Measurements from ENCODE around the gene KATNB1.
"Not testable (repeated sequence)": the region's sequence is repeated elsewhere in the genome, so short reads cannot be mapped to it uniquely, and the experiment has no call there.

The KATNB1 gene

DNA sequence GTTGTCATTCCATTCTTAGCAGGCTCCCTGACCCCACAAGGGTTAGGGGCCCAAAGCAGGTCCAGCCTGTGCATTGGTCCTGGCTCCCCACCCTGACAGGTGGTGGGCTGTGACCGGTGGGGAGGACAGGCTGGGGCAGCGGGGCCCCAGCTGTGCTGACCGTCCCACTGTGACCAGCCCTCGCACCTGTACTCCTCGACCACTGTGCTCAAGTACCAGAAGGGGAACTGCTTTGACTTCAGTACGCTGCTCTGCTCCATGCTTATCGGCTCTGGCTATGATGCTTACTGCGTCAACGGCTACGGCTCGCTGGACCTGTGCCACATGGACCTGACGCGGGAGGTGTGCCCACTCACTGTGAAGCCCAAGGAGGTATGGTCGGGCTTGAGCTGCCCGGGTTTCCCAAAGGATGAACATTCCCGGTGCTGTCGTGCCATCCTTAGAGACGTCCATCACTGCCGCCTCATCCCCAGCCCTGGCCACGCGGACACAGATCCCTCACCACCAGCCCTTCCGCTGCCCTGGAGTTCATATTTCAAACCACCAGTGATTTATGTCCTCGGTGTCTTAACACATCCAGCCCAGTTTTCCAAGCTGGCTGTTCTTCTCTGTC is 33.7 kb upstream of the KATNB1 start:
- no peak for DNase-seq

DNA sequence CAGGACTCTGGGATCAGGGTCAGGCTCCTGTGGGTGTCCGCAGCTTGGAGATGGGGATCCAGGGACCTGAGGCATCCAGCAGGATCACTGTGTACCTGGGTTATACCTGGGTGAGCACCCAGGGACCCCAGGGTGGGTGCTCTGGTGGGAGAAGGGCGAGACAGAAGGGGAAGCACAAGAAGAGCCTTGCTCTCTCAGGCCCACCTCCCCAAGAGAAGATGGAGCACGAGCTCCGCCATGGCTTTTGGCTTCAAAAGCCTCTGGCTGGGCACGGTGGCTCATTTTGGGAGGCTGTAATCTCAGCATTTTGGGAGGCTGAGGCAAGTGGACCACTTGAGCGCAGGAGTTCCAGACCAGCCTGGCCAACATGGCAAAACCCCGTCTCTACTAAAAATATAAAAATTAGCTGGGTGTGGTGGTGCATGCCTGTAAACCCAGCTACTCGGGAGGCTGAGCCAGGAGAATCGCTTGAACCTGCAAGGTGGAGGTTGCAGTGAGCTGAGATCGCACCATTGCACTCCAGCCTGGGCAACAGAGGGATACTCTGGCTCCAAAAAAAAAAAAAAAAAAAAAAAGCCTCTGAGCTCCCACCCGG is 32.1 kb upstream of the KATNB1 start:
- DNase-seq, result no peak

DNA sequence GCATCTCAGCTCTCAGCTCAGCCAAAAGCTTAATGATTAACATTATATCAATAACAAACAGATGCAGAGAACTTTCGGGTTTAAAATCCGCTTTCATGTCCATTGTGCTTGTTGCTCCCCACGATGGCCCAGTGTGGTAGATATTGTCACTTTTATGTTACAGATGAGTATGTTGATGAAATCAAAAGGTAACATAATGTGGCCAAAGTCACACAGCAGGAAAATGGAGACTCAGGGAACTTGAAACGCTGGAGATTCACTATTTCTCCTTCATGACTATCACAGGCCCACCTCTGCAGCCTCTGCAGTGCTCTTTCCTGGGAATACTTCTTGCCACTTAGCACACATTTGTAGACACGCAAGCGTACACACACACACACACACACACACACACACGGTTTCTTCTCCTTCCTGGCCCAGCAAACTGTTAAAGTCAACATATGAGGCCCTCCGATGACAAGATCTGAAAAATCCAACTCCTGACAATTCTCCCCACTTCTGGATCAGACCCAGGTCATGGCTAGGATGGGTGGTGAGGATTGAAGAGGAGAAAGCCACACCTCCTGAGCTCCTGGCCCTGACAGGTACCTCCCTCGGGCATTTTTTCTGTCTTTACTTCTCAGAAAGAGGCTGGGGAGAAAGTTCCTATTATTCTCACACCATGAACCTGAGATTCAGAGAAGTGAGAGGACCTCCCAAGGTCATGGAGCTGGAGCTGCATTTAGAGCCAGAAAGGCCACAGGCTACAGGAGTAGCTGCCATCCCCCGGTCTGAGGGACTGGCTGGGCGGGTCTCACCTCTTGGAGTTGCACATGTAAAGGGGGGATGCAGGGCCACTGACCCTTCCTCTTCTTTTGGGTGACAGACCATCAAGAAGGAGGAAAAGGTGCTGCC is 31.3 kb upstream of the KATNB1 start:
- DNase-seq, result no peak

DNA sequence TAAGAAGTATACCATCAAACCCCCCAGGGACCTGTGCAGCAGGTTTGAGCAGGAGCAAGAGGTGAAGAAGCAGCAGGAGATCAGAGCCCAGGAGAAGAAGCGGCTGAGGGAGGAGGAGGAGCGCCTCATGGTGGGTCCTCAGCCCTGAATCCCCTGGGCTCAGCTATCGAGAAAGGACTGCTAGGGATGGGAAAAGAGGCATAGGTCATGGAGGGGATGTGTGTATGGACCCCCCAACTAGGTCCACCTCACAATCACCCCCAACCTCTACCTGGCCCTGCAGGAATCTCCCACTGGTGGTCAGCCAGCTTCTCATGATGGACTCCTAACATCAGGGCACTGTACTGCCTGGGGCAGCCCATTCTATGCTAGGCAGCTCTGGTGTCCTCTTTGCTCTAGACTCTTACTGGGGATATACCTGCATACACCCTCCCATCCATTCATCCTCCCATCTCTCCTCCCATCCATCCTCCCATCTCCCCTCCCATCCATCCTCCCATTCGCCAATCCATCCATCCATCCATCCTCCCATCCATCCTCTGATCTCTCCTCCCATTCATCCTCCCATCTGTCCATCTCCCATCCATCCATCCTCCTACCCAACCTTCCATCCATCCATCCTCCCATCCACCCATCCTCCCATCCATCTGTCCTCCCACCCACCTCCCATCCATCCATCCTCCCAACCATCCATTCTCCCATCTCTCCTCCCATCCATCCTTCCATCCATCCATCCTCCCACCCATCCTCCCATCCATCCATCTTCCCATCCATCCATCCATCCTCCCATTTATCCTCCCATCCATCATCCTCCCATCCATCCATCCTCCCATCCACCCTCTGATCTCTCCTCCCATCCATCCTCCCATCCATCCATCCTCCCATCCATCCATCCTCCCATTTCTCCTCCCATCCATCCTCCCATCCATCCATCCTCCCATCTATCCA is 30.4 kb upstream of the KATNB1 start:
- DNase-seq, result no peak

DNA sequence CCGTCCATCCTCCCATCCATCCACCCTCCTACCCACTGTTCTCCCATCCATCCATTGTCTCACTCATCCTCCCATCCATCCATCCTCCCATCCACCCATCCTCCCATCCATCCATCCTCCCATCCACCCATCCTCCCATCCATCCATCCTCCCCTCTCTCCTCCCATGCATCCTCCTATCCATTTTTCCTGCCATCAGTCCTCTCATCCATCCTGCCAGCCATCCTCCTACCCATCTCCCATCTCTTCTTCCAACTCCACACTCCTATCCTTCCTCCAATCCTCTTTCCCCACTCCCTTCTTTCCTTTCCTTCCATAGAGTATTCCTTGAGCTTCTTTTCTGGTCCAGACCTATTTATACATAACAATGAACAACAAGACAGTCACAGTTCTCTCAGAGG is 28.9 kb upstream of the KATNB1 start:
- no peak for DNase-seq

DNA sequence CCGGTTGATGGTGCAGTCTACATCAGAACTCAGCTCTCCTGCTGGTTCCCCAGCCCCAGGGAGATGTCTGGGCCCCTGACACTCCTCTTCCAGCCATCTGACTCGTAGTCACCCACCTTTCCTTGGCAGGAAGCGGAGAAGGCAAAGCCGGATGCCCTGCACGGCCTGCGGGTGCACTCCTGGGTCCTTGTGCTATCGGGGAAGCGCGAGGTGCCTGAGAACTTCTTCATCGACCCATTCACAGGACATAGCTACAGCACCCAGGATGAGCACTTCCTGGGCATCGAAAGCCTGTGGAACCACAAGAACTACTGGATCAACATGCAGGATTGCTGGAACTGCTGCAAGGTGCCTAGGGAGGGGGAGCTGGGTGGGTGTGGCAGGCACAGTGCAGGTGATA is 28.2 kb upstream of the KATNB1 start:
- no peak for DNase-seq

DNA sequence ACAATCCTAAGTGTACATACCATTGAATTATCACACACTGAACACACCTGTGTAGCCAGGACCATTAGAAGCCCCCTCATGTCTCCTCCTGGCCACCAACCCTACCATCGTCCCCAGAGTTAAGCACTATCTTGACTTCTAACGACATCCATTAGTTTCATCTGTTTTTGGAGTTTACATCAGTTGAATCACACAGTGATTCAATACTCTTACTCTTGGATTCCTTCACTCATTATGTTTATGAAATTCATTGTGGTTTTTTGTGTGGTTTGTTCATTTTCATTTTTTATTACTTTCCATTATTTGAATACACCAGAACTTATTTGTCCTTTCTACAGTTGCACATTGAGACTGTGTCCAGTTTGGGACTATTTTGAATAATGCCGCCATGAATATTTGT is 27.4 kb upstream of the KATNB1 start:
- no peak for DNase-seq

DNA sequence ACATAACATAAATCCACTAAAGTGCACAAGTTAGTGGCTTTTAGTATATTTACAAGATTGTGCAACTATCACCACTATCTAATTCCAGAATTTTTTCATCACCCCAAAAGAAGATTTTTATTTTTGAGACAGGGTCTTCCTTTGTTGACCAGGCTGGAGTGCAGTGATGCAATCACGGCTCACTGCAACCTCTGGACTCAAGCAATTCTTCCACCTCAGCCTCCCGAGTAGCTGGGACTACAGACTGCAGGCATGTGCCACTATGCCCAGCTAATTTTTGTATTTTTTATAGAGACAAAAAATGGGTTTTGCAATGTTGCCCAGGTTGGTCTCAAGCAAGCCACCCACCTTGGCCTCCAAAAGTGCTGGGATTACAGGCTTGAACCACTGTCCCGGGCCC is 25.9 kb upstream of the KATNB1 start:
- no peak for DNase-seq

DNA sequence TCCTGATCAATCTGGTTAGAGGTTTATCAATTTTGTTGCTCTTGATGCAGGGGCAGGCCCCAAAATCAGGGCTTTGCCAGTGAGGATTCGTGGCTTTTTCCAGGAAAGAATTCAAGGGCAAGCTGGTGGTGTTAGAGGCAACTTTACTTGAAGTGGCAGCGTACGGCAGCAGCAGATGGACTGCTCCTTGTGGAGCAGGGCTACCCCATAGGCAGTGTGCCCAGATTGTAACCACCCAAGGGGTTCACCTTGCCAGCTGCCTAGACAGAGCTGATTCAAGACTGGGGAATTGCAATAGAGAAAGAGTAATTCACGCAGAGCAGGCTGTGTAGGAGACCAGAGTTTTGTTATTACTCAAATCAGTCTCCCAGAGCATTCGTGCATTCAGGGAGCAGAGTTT is 24.2 kb upstream of the KATNB1 start:
- no peak for DNase-seq

DNA sequence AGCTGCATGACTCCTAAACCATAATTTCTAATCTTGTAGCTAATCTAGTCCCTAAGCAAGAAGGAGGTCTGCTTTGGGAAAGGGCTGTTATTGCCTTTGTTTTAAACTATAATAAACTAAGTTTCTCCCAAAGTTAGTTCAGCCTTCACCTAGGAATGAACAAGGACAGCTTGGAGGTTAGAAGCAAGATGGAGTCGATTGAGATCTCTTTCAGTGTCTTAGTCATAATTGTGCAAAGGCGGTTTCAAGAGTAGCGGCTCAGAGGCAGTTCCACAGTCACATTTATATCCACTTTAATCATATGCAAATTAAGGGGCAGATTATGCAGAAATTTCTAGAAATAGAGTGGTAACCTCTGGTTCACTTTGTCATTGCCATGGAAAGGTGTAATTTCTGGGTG is 23.6 kb upstream of the KATNB1 start:
- DNase-seq, result no peak

DNA sequence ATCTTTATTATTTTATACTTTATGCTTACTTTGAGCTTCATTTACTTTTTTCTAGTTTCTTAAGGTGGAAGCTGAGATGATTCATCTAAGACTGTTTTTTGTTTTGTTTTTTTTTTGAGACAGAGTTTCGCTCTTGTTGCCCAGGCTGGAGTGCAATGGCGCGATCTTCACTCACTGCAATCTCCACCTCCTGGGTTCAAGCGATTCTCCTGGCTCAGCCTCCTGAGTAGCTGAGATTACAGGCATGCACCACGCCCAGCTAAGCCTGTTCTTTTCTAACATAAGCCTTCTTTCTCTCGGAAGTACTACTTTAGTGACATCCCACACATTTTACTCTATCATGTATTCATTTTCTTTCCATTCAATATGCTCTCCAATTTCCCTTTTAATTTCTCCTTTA is 23.0 kb upstream of the KATNB1 start:
- DNase-seq, result not testable (repeated sequence)

DNA sequence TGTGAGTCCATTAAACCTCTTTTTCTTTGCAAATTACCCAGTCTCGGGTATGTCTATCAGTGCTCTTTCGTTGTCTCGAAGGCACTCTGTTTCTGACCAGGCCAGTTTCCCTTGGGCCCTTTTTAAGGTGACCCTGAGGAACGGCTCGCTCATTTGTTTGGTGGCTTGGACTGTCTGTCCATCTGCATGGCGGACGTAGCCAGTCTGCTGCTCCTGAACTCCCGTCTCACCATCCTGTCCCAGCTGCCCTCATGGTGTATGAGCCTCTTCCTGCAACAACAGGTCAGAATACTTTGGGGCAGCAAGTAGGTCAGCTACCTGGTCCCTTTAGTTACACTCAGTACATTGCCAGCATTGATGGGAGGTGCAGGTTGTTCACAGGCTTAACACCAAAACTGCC is 22.0 kb upstream of the KATNB1 start:
- no peak for DNase-seq

DNA sequence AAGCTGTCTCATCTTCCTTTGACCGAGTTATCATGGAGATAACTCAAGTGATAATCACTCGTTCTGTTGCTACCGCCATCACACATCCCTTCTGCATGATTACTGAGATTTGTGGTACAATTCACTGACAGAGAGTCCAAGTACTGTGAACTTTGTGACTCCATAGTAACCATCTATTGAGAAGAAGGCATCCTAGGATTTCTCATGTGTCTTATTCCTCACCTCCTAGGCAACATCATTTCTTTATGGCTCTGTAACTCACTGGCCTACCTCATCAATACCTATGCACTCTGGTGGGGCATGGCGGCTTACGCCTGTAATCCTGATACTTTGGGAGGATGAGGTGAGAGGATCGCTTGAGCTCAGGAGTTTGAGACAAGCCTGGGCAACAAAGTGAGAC is 21.5 kb upstream of the KATNB1 start:
- DNase-seq, result no peak

DNA sequence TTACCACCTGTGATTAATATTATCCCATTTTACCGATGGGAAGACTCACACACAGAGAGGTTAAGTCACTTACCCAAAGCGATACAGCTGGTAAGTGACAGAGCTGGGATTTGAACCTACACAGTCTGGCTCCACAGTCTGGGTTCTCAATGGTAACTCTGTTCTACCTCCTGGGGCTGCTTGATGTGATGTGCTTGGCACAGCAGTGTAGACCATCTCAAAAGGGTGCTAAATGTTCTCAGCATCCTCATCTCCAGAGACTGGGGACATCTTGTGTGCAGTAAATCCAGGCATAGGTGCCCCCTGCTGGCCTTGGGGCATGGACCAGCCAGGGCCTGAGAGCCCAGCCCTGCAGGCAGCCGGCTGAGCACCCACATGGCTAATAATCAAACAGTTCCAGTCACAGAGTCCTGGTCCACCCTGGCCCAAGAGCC is 15.4 kb upstream of the KATNB1 start:
- DNase-seq, result peak; percentile 38

DNA sequence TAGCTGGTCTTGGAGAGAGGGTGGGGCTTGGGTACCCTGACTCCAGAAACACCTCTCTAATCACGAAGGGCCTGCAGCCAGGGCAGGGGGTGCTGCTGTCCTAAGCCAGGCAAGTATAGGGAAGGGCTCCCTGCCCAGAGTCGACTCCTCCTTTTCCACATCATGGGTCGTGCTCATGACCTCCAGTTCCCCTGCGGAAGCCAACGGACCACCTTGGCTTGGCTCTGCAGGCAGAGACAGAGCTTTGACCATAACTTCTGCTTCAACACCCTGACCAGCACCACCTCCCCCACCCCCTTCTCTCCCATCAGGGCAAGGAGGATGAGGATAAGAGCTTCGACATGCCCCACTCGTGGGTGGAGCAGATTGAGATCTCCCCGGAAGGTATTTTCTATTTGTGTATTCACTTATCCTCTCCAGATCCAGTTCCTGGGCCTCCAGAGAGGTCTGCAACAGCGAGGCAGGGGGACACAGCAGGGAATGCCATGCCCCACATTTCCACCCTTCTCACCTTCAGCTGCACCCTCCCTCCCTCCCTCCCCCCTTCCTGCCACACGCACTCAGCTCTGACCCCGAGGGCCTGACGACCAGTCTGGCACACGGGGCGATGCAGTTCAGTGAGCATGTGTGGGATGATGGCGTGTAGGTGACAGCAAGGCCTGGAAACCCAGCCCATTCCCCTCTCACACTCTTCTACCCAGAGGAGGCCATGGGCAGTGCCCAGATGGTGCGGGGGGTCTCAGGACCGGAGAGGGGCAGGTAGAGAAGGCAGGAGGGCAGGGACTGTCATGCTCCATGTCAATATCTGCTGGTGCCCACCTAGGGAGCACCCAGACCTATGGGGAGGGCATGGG is 14.0 kb upstream of the KATNB1 start:
- no peak for DNase-seq

DNA sequence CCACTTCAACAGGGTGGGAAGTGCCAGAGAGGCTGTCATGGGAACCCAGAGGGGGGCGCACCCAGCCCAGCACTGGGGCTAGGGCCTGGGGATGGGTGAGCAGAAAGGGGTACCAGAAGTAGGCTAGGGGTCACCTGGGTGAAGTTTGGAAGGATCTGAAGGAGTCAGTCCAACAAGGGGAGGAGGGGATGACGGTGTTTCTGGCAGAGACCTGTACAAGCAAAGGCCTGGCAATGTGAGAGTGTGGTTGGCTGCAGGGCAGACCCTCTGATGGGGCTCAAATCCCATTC is 13.4 kb upstream of the KATNB1 start:
- DNase-seq, result no peak

DNA sequence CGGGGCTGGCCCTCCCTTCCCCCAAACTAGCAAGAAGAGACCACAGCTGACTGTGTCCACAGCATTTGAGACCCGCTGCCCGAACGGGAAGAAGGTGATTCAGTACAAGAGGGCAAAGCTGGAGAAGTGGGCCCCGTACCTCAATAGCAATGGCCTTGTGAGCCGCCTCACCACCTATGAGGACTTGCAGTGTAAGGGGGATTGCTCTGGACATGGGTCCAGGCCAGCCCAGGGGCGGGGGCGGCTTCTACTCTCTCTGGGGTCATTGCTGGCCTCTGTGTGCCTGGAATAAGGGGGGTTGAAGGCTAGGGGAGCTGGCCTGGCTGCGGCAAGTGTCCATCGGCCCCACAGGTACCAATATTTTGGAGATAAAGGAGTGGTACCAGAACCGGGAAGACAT is 12.9 kb upstream of the KATNB1 start:
- DNase-seq, result no peak

DNA sequence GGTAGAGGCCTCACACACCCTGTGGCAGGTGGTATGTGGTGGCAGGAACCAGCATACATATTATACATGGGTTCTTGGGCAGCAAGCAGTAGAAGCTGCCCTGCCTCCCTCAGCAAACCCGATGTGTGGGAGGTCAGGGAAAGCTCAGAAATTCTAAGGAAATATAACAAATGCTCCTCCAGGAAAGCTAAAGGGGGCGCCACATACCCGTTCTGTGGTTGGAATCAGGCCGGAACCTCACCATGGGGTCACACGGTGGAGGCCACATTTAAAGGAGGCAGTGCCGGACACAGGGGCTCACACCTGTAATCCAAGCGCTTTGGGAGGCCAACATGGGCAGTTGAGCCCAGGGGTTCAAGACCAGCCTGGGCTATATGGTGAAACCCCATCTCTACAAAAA is 12.4 kb upstream of the KATNB1 start:
- no peak for DNase-seq

DNA sequence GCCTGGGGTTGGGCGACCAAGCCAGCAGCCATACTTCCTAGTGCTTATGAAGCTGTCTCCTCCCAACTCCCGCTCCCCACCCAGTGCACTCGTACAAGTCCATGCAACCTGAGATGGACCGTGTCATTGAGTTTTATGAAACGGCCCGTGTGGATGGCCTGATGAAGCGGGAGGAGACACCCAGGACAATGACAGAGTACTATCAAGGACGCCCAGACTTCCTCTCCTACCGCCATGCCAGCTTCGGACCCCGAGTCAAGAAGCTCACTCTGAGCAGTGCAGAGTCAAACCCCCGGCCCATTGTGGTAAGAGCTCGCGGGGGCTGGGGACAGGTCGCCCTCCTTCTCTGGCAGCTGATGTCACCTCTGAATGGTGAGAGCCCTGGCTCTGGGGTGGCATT is 11.0 kb upstream of the KATNB1 start:
- no peak for DNase-seq

DNA sequence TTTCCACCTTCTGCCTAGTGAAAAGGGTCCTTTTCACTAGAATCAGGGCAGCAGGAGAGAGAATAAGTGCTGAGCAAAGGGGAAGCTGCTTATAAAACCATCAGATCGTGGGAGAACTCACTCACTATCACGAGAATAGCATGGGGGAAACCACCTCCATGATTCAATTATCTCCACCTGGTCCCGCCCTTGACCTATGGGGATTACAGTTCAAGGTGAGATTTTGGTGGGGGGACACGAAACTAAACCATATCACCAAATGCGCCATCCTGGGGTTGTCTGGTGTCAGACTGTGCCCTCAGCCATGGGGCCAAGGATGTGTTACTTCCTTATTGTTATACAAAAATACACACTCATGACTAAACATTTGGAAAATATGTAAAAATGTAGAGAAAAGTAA is 10.4 kb upstream of the KATNB1 start:
- no peak for DNase-seq

DNA sequence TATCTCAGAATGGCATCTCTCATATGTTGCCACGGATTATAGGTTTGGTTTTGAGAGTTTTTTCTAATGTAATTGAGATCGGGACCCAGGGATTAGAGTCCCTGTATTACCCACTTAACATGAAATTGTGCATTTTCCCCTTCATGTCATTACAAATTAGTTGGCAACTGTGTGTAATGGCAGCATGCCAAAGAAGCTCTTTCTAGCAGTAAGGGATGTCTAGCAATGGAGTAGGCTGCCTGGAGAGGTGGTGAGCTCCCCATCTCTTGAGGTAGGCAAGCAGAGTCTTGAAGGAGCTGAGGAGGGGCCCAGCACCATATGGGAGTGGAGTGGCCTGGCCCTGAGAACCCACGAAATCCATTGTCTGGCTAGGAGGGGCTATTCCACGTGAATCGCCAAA is 10.0 kb upstream of the KATNB1 start:
- no peak for DNase-seq

DNA sequence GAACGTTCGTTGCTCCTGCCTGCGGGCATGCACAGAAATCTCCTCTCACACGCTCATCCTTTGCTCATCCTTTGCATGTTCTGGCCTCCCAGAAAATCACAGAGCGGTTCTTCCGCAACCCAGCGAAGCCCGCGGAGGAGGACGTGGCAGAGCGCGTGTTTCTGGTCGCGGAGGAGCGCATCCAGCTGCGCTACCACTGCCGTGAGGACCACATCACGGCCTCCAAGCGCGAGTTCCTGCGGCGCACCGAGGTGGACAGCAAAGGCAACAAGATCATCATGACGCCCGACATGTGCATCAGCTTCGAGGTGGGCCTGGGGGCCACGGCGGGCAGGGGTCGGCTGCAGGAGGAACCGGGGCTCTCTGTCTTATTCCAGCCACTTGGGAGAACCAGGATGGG is 9.6 kb upstream of the KATNB1 start:
- no peak for DNase-seq

All from NK-92 treated with Interleukin-12 subunit alpha and Interleukin-12 subunit beta, amount 100 ng/mL, for 24 hours (cell line).